Measurements from ENCODE around the gene CCL22. TPM values are rescaled to one million over a fixed set of nuclear protein-coding genes. Genes with fewer than 3 reads are reported as not detected.
A peak's percentile ranks its signal among the peaks of the same experiment; 100 is the strongest.

CCL22 gene
- total and polyA plus RNA-seq, 5 donors from 2014 or later = not detected

DNA sequence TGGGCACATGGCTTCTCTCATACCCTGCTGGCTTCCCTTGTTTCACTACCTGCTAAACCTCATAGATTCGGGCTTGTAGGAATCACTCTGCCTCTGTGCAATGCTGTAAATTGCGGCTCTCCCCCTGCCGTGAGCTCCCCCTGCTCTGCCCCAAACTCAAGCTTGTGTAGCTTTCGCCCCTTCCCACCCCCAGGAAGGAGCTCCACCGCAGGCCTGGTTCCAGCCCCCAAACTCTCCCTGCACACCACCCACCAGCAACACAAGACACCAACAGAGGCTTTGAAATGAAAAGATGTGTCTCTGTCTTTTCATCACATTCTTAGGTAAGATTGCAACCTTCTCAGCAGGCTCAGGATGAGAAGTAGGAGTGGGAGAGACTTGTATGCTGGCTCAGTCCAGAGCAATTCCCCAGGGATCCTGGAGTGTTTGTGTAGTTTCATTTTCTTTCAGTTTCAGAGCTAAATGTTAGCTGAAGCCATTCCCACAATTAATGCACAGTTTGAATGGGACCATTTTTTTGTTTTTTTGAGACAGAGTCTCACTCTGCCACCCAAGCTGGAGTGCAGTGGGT lies 27.9 kb downstream of the CCL22 start:
- Mint-ChIP-seq H3K9me3 (no peaks in the 10 kb centered on the region), H3K4me3 (no peak overlapping the region), H3K27ac (peak overlapping the region in 1 of 3 donors; percentile 41), H3K27me3 (peaks cover 4% of the 10 kb centered on the region), H3K36me3 (no peaks in the 10 kb centered on the region), H3K4me1 (peaks cover 0 to 2% (median 0%) of the 10 kb centered on the region in 4 donors)
- Histone ChIP-seq H3K27ac (ENCODE audit: insufficient read depth, low read length, poor library complexity, severe bottlenecking) (no peak overlapping the region), H3K36me3 (ENCODE audit: control insufficient read depth, insufficient read depth, low read length) (no peaks in the 10 kb centered on the region), H3K4me1 (ENCODE audit: control insufficient read depth, insufficient read depth, low read length, poor library complexity, severe bottlenecking) (no peaks in the 10 kb centered on the region), H3K27me3 (ENCODE audit: control insufficient read depth, insufficient read depth, low read length) (no peaks in the 10 kb centered on the region), H3K9me3 (ENCODE audit: control insufficient read depth in 2 of 2, low read length in 2 of 2) (no peaks in the 10 kb centered on the region), H3K4me3 (ENCODE audit: low read depth, low read length) (no peak overlapping the region)
- ATAC-seq (ENCODE audit: low read depth in 2 of 2) = no peak
- no peak for DNase-seq

DNA sequence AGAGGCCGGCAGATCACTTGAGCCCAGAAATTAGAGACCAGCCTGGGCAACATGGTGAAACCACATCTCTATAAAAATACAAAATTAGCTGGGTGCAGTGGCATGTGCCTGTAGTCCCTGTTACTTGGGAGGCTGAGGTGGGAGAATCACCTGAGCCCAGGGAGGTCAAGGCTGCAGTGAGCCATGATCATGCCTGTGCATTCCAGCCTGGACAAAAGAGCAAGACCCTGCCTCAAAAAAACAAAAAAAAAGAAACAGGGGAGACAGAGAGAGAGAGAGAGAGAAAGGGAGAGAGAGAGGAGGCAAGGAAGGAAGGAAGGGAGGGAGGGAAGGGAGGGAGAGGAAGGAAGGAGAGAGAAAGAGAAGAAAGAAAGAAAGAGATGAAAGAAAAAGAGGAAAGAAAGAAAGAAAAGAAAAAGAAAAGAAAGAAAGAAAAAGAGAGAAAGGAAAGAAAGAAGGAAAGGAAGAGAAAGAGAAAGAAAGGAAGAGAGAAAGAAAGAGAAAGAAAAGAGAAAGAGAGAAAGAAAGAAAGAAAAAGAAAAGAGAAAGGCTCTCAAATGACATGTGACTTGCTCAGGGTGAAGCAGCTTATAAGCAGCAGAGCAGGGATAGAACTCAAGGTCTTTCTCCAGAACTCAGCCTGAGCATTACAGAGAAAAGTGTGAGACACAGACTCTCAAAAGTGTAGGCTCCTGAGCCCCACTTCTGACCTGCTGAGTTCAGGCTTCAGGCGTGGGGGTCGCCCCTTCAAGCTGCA lies 29.2 kb downstream of the CCL22 start:
- Mint-ChIP-seq H3K4me1 (no peaks in the 10 kb centered on the region), H3K27me3 (peaks cover 4% of the 10 kb centered on the region), H3K27ac (peak overlapping the region in 1 of 3 donors; percentile 91), H3K36me3 (no peaks in the 10 kb centered on the region), H3K4me3 (no peak overlapping the region), H3K9me3 (no peaks in the 10 kb centered on the region)
- H3K27ac ChIP-seq (ENCODE audit: insufficient read depth, low read length, poor library complexity, severe bottlenecking) = no peak overlapping the region
- ATAC-seq (ENCODE audit: low read depth in 2 of 2) (no peak), DNase-seq (no peak)
- no peaks in the 10 kb centered on the region for H3K36me3 ChIP-seq (ENCODE audit: control insufficient read depth, insufficient read depth, low read length)
- H3K4me1 ChIP-seq (ENCODE audit: control insufficient read depth, insufficient read depth, low read length, poor library complexity, severe bottlenecking) = no peaks in the 10 kb centered on the region
- no peaks in the 10 kb centered on the region for H3K27me3 ChIP-seq (ENCODE audit: control insufficient read depth, insufficient read depth, low read length)
- H3K4me3 ChIP-seq (ENCODE audit: low read depth, low read length) = no peak overlapping the region
- no peaks in the 10 kb centered on the region for H3K9me3 ChIP-seq (ENCODE audit: control insufficient read depth in 2 of 2, low read length in 2 of 2)

DNA sequence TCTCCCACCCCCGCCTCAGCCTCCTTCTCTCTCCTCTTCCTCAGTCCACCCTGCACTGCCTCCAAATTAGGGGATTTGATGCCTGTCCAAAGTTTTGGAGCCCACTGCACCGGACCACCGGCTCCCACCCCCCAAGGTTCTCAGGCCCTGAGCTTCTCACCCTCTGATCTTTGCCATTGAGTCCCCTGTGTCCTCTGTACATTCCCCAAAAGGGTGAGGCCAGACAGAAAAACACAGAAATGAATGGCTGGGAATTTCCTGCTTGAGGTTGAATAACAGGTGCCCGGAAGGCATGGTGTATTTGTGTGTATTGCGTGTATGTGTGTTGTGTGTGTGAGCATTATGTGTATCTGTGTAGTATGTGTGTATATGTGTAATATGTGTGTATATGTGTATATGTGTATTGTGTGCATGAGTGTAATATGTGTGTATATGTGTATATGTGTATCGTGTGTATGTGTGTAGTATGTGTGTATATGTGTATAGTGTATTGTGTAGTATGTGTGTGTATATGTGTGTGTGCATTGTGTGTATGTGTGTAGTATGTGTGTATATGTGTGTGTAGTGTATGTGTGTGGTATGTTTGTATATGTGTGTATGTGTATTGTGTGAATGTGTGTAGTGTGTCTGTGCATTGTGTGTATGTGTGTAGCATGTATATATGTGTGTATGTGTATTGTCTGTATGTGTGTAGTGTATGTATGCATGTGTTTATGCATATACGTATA lies 29.9 kb downstream of the CCL22 start:
- no peaks in the 10 kb centered on the region for H3K4me1 Mint-ChIP-seq
- Histone ChIP-seq H3K27ac (ENCODE audit: insufficient read depth, low read length, poor library complexity, severe bottlenecking) (no peak overlapping the region), H3K36me3 (ENCODE audit: control insufficient read depth, insufficient read depth, low read length) (no peaks in the 10 kb centered on the region), H3K27me3 (ENCODE audit: control insufficient read depth, insufficient read depth, low read length) (no peaks in the 10 kb centered on the region), H3K4me3 (ENCODE audit: low read depth, low read length) (no peak overlapping the region), H3K9me3 (ENCODE audit: control insufficient read depth in 2 of 2, low read length in 2 of 2) (no peaks in the 10 kb centered on the region), H3K4me1 (ENCODE audit: control insufficient read depth, insufficient read depth, low read length, poor library complexity, severe bottlenecking) (no peaks in the 10 kb centered on the region)
- H3K27ac Mint-ChIP-seq = peak overlapping the region in 1 of 3 donors; percentile 0
- H3K36me3 Mint-ChIP-seq = no peaks in the 10 kb centered on the region
- ATAC-seq (ENCODE audit: low read depth in 2 of 2) (no peak), DNase-seq (peak in 1 of 3 donors; percentile 10)
- H3K9me3 Mint-ChIP-seq = no peaks in the 10 kb centered on the region
- peaks cover 4% of the 10 kb centered on the region for H3K27me3 Mint-ChIP-seq
- H3K4me3 Mint-ChIP-seq = no peak overlapping the region

DNA sequence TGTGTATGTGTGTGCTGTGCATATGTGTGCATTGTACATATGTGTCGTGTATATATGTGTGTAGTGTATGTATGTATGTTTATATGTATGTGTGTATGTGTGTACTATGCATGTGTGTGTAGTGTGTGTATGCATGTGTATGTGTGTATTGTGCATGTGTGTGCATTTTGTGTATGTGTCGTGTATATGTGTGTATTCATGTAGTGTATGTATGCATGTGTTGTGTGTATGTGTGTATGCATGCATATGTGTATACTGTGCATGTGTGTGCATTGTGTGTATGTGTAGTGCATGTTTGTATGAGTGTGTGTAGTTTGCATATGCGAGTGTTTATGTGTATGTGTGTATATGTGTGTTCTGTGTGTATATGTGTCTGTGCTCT lies 30.5 kb downstream of the CCL22 start:
- no peak overlapping the region for H3K27ac Mint-ChIP-seq
- ATAC-seq (ENCODE audit: low read depth in 2 of 2) = no peak
- H3K4me3 Mint-ChIP-seq = no peak overlapping the region

DNA sequence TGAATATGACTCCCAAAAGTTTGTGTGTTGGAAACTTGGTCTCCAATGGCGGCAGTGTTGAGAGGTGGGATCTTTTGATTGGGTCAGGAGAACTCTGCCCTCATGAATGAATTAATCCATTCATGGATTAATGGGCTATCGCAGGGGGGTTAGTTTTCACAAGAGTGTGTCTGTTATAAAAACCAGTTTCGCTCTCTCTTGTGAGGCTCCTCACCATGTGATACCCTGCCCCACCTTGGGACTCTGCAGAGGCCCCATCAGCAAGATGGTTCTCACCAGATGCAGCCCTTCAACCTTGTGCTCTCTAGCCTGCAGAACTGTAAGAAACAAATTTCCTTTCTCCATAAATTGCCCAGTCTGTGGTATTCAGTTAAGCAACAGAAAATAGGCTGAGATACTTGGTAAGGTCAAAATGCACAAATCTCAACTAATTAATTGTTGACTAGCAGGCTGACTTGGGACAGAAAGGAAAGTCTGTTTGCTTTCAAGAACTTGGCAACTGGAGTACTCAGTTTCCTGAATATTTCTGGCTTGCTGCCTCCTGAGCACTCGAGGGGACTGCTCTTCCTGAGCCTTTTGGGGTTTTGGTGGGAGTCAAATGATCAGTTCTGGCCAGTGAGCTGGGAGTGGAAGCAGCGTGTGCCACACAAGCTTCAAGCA lies 32.2 kb downstream of the CCL22 start:
- H3K27me3 ChIP-seq (ENCODE audit: control insufficient read depth, insufficient read depth, low read length) = no peaks in the 10 kb centered on the region
- no peak for DNase-seq
- peaks cover 4% of the 10 kb centered on the region for H3K27me3 Mint-ChIP-seq
- no peaks in the 10 kb centered on the region for H3K4me1 ChIP-seq (ENCODE audit: control insufficient read depth, insufficient read depth, low read length, poor library complexity, severe bottlenecking)
- H3K9me3 Mint-ChIP-seq = no peaks in the 10 kb centered on the region
- H3K4me3 ChIP-seq (ENCODE audit: low read depth, low read length) = no peak overlapping the region
- no peak overlapping the region for H3K4me3 Mint-ChIP-seq
- no peaks in the 10 kb centered on the region for H3K4me1 Mint-ChIP-seq
- no peaks in the 10 kb centered on the region for H3K36me3 ChIP-seq (ENCODE audit: control insufficient read depth, insufficient read depth, low read length)
- ATAC-seq (ENCODE audit: low read depth in 2 of 2) = no peak
- no peaks in the 10 kb centered on the region for H3K36me3 Mint-ChIP-seq
- H3K9me3 ChIP-seq (ENCODE audit: control insufficient read depth in 2 of 2, low read length in 2 of 2) = no peaks in the 10 kb centered on the region
- no peak overlapping the region for H3K27ac Mint-ChIP-seq
- H3K27ac ChIP-seq (ENCODE audit: insufficient read depth, low read length, poor library complexity, severe bottlenecking) = no peak overlapping the region

More for the DNA sequence above, 30.5 kb downstream of the CCL22 start:
- Histone ChIP-seq H3K36me3 (ENCODE audit: control insufficient read depth, insufficient read depth, low read length) (no peaks in the 10 kb centered on the region), H3K9me3 (ENCODE audit: control insufficient read depth in 2 of 2, low read length in 2 of 2) (no peaks in the 10 kb centered on the region), H3K27ac (ENCODE audit: insufficient read depth, low read length, poor library complexity, severe bottlenecking) (no peak overlapping the region), H3K4me1 (ENCODE audit: control insufficient read depth, insufficient read depth, low read length, poor library complexity, severe bottlenecking) (no peaks in the 10 kb centered on the region), H3K4me3 (ENCODE audit: low read depth, low read length) (no peak overlapping the region), H3K27me3 (ENCODE audit: control insufficient read depth, insufficient read depth, low read length) (no peaks in the 10 kb centered on the region)
- no peaks in the 10 kb centered on the region for H3K4me1 Mint-ChIP-seq
- H3K36me3 Mint-ChIP-seq = no peaks in the 10 kb centered on the region
- H3K27me3 Mint-ChIP-seq = peaks cover 4% of the 10 kb centered on the region
- H3K9me3 Mint-ChIP-seq = no peaks in the 10 kb centered on the region
- no peak for DNase-seq

DNA sequence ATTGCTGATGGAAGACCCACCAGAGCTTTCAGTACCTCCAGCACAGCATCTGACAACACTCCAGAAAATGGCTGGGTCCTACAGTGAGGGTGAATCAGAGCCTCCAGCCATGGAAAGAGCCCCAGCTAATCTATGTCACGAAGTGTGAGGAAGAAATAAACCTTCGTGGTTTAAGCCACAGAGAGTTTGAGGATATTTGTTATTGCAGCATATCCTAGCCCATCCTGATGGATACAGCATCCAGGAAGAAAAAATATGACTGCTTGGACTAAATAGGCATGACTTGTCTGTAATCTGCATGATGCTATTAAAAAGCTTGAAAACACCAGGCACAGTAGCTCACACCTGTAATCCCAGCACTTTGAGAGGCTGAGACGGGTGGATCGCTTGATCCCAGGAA lies 32.7 kb downstream of the CCL22 start:
- ATAC-seq (ENCODE audit: low read depth in 2 of 2) (no peak), DNase-seq (no peak)
- H3K27ac ChIP-seq (ENCODE audit: insufficient read depth, low read length, poor library complexity, severe bottlenecking) = no peak overlapping the region
- no peaks in the 10 kb centered on the region for H3K27me3 ChIP-seq (ENCODE audit: control insufficient read depth, insufficient read depth, low read length)
- Mint-ChIP-seq H3K4me3 (no peak overlapping the region), H3K27me3 (peaks cover 7% of the 10 kb centered on the region), H3K9me3 (no peaks in the 10 kb centered on the region), H3K27ac (no peak overlapping the region), H3K36me3 (no peaks in the 10 kb centered on the region), H3K4me1 (no peaks in the 10 kb centered on the region)
- no peak overlapping the region for H3K4me3 ChIP-seq (ENCODE audit: low read depth, low read length)
- H3K9me3 ChIP-seq (ENCODE audit: control insufficient read depth in 2 of 2, low read length in 2 of 2) = no peaks in the 10 kb centered on the region
- H3K4me1 ChIP-seq (ENCODE audit: control insufficient read depth, insufficient read depth, low read length, poor library complexity, severe bottlenecking) = no peaks in the 10 kb centered on the region
- no peaks in the 10 kb centered on the region for H3K36me3 ChIP-seq (ENCODE audit: control insufficient read depth, insufficient read depth, low read length)

DNA sequence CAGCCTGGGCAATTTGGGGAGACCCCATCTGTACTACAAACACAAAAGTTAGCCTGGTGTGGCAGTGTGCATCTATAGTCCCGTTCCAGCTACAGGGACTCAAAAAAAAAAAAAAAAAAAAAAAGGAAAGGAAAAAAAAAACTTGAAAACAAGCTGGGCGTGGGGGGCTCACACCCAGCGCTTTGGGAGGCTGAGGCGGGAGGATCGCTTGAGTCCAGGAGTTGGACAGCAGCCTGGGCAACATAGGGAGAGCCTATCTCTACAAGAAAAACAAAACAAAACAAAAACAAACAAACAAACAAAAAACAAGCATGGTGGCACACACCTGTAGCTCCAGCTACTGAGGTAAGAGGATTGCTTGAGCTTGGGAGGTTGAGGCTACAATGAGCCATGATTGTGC lies 33.1 kb downstream of the CCL22 start:
- no peaks in the 10 kb centered on the region for H3K9me3 Mint-ChIP-seq
- H3K27me3 Mint-ChIP-seq = peaks cover 9% of the 10 kb centered on the region
- DNase-seq (no peak), ATAC-seq (ENCODE audit: low read depth in 2 of 2) (no peak)
- no peaks in the 10 kb centered on the region for H3K27me3 ChIP-seq (ENCODE audit: control insufficient read depth, insufficient read depth, low read length)
- H3K36me3 Mint-ChIP-seq = no peaks in the 10 kb centered on the region
- H3K4me1 Mint-ChIP-seq = no peaks in the 10 kb centered on the region
- no peak overlapping the region for H3K27ac Mint-ChIP-seq
- no peak overlapping the region for H3K4me3 ChIP-seq (ENCODE audit: low read depth, low read length)
- no peak overlapping the region for H3K27ac ChIP-seq (ENCODE audit: insufficient read depth, low read length, poor library complexity, severe bottlenecking)
- no peak overlapping the region for H3K4me3 Mint-ChIP-seq
- no peaks in the 10 kb centered on the region for H3K4me1 ChIP-seq (ENCODE audit: control insufficient read depth, insufficient read depth, low read length, poor library complexity, severe bottlenecking)
- H3K9me3 ChIP-seq (ENCODE audit: control insufficient read depth in 2 of 2, low read length in 2 of 2) = no peaks in the 10 kb centered on the region
- H3K36me3 ChIP-seq (ENCODE audit: control insufficient read depth, insufficient read depth, low read length) = no peaks in the 10 kb centered on the region
